HepG2 (cell line): ENCODE measurements around the gene ZNF48. TPM values are rescaled to one million over a fixed set of nuclear protein-coding genes. Genes with fewer than 3 reads are reported as not detected.
A peak's percentile ranks its signal among the peaks of the same experiment; 100 is the strongest.

Experiments
- ATAC-seq: fragments of 200-7000 bp; cut with Tn5 transposase; 3 replicates; pipeline ENCODE4 v1.9.1; 2020; ENCODE audit warnings: mild to moderate bottlenecking, moderate library complexity
- BruUV-seq: library from RNA; stranded (reverse); fragments of 400-500 nt; replicated peaks from 2 replicates; lab custom pipeline; 2021; lab: Mats Ljungman, UMichigan
- CTCF ChIA-PET: fragments of 300-600 bp; formaldehyde crosslinking; extraction: SDS; loops from one replicate; lab custom pipeline; 2021; ENCODE audit warnings: low total read pairs, inconsistent platforms, low intra/inter-chr PET ratio; lab: Yijun Ruan, JAX
- POLR2A ChIA-PET: fragments of 350-600 bp; sonication (Branson Sonifier 250); formaldehyde crosslinking; loops from one replicate; lab custom pipeline; 2020; ENCODE audit warnings: antibody characterized with exemption, inconsistent platforms; lab: Yijun Ruan, JAX
- DNase-seq: peaks from one replicate; pipeline ENCODE4 v3.0.0-alpha.2; 2015; ENCODE audit warnings: low spot score
- FAIRE-seq: peaks from 3 replicates; lab custom pipeline; 2011; peaks lifted over from hg19 to GRCh38; lab: Jason Lieb, UNC
- H2AFZ ChIP-seq: one replicate; pipeline ENCODE4 v1.6.1; 2011; ENCODE audit warnings: low read length, inconsistent platforms
- H3K27ac ChIP-seq: fragments of 300-600 bp; 3 replicates; pipeline ENCODE4 v1.8.0; 2011; ENCODE audit warnings: mixed run types, mild to moderate bottlenecking, mixed read lengths, low read length, inconsistent platforms; ENCODE audit not compliant: insufficient read depth; ENCODE audit errors: extremely low read length
- H3K27me3 ChIP-seq, 2 experiments: fragments of 200-600 bp in 1 of 2; 2 replicates in 1 of 2; 3 replicates in 1 of 2; pipeline versions ENCODE4 v1.6.0 to v1.8.0; 2011; ENCODE audit warnings: low read length in 2 of 2, mild to moderate bottlenecking in 2 of 2, moderate library complexity in 2 of 2, inconsistent platforms in 1 of 2; ENCODE audit not compliant: insufficient read depth in 2 of 2, control insufficient read depth in 1 of 2
- H3K36me3 ChIP-seq, 2 experiments: fragments of 200-600 bp in 1 of 2; replicated peaks in 1 of 2; 2 replicates in 1 of 2; 3 replicates in 1 of 2; pipeline versions ENCODE4 v1.5.1 to v1.8.0; 2011; ENCODE audit warnings: low read length in 2 of 2, inconsistent platforms in 1 of 2; ENCODE audit not compliant: insufficient read depth in 2 of 2, control insufficient read depth in 1 of 2
- H3K4me1 ChIP-seq: 2 replicates; pipeline ENCODE4 v1.5.1; 2012; ENCODE audit warnings: low read length, inconsistent platforms; ENCODE audit not compliant: insufficient read depth
- H3K4me2 ChIP-seq: 2 replicates; pipeline ENCODE4 v1.6.0; 2011; ENCODE audit warnings: low read depth, low read length, inconsistent platforms
- H3K4me3 ChIP-seq, 3 experiments: fragments of 200-600 bp in 1 of 3; sonication (generic), shearing (Covaris generic) in 1 of 3; replicated peaks in 1 of 3; 2 replicates each; pipeline ENCODE4 v1.5.1; 2011 to 2016; ENCODE audit warnings: low read length in 3 of 3, inconsistent platforms in 2 of 3, low read depth in 2 of 3, mild to moderate bottlenecking in 2 of 3, control low read depth in 1 of 3, mixed read lengths in 1 of 3; ENCODE audit not compliant: insufficient read depth in 1 of 3
- H3K79me2 ChIP-seq: one replicate; pipeline ENCODE4 v1.6.1; 2011; ENCODE audit warnings: low read length, inconsistent platforms; ENCODE audit not compliant: insufficient read depth
- H3K9ac ChIP-seq: 2 replicates; pipeline ENCODE4 v1.6.0; 2011; ENCODE audit warnings: mild to moderate bottlenecking, low read depth, low read length, inconsistent platforms; ENCODE audit not compliant: insufficient read depth
- H3K9me3 ChIP-seq: 2 replicates; pipeline ENCODE4 v1.5.1; 2012; ENCODE audit warnings: mild to moderate bottlenecking, low read length
- H4K20me1 ChIP-seq: 2 replicates; pipeline ENCODE4 v1.6.0; 2011; ENCODE audit warnings: inconsistent platforms, mild to moderate bottlenecking, low read length, moderate library complexity; ENCODE audit not compliant: insufficient read depth
- BORCS8-MEF2B ChIP-seq: sonication (generic); formaldehyde crosslinking; IDR thresholded peaks from 2 replicates; pipeline ENCODE4 v1.8.0; 2022; ENCODE audit warnings: mild to moderate bottlenecking, missing genetic modification reagents
- CBFB ChIP-seq: sonication (generic); formaldehyde crosslinking; IDR thresholded peaks from 2 replicates; pipeline ENCODE4 v1.4.0; 2020; ENCODE audit warnings: missing genetic modification reagents
- EED ChIP-seq: sonication (generic); formaldehyde crosslinking; IDR thresholded peaks from 2 replicates; pipeline ENCODE4 v1.5.0; 2020; ENCODE audit warnings: mild to moderate bottlenecking, missing genetic modification reagents
- KLF16 ChIP-seq, 2 experiments: sonication (generic) in 1 of 2; formaldehyde crosslinking in 1 of 2; IDR thresholded peaks; 2 replicates each; pipeline versions ENCODE4 v1.6.1 to v1.8.0; 2016 to 2023; ENCODE audit warnings: missing genetic modification reagents in 2 of 2, missing compliant biosample characterization in 1 of 2
- MIER2 ChIP-seq: IDR thresholded peaks from 2 replicates; pipeline ENCODE4 v1.6.1; 2016; ENCODE audit warnings: missing biosample characterization, missing genetic modification reagents
- NCOA2 ChIP-seq: sonication (generic); formaldehyde crosslinking; IDR thresholded peaks from 2 replicates; pipeline ENCODE4 v1.8.0; 2022; ENCODE audit warnings: inconsistent platforms
- NFIC ChIP-seq: IDR thresholded peaks from 2 replicates; pipeline ENCODE4 v1.6.1; 2012; ENCODE audit warnings: mild to moderate bottlenecking, low read length, inconsistent platforms
- NFYB ChIP-seq: sonication (generic); formaldehyde crosslinking; IDR thresholded peaks from 2 replicates; pipeline ENCODE4 v1.4.0; 2020; ENCODE audit warnings: missing genetic modification reagents
- RELA ChIP-seq: sonication (generic); formaldehyde crosslinking; IDR thresholded peaks from 2 replicates; pipeline ENCODE4 v1.4.0; 2020; ENCODE audit warnings: missing genetic modification reagents
- RFX3 ChIP-seq: IDR thresholded peaks from 2 replicates; pipeline ENCODE4 v1.6.1; 2016; ENCODE audit warnings: missing biosample characterization, missing genetic modification reagents
- SMARCE1 ChIP-seq: fragments of 450-650 bp; IDR thresholded peaks from 2 replicates; pipeline ENCODE4 v1.6.1; 2017; ENCODE audit warnings: borderline replicate concordance
- ZBTB3 ChIP-seq: sonication (generic); formaldehyde crosslinking; IDR thresholded peaks from 2 replicates; pipeline ENCODE4 v1.4.0; 2020; ENCODE audit warnings: low read depth, mild to moderate bottlenecking, moderate library complexity, missing genetic modification reagents, borderline replicate concordance
- ZFX ChIP-seq: sonication (generic); formaldehyde crosslinking; IDR thresholded peaks from 2 replicates; pipeline ENCODE4 v1.4.0; 2020; ENCODE audit warnings: mild to moderate bottlenecking, low read depth, missing genetic modification reagents, moderate library complexity
- ZFY ChIP-seq: sonication (generic); formaldehyde crosslinking; IDR thresholded peaks from 2 replicates; pipeline ENCODE4 v1.4.0; 2020; ENCODE audit warnings: missing genetic modification reagents
- ZNF143 ChIP-seq: sonication (generic); formaldehyde crosslinking; IDR thresholded peaks from 2 replicates; pipeline ENCODE4 v1.4.0; 2020; ENCODE audit warnings: missing genetic modification reagents
- ZNF24 ChIP-seq: fragments of 450-650 bp; IDR thresholded peaks from 2 replicates; pipeline ENCODE4 v1.6.1; 2017; ENCODE audit warnings: antibody characterized with exemption, mild to moderate bottlenecking
- ZNF34 ChIP-seq: sonication (generic); formaldehyde crosslinking; IDR thresholded peaks from 2 replicates; pipeline ENCODE4 v1.4.0; 2020; ENCODE audit warnings: mild to moderate bottlenecking, missing genetic modification reagents, borderline replicate concordance
- ZNF44 ChIP-seq: sonication (generic); formaldehyde crosslinking; IDR thresholded peaks from 2 replicates; pipeline ENCODE4 v1.5.1; 2020; ENCODE audit warnings: mild to moderate bottlenecking, missing genetic modification reagents
- ZNF557 ChIP-seq: sonication (generic); formaldehyde crosslinking; IDR thresholded peaks from 2 replicates; pipeline ENCODE4 v1.4.0; 2020; ENCODE audit warnings: missing genetic modification reagents
- ZNF558 ChIP-seq: sonication (generic); formaldehyde crosslinking; IDR thresholded peaks from 2 replicates; pipeline ENCODE4 v1.9.0; 2022; ENCODE audit warnings: mild to moderate bottlenecking, missing genetic modification reagents, borderline replicate concordance
- ZNF660 ChIP-seq: sonication (generic); formaldehyde crosslinking; IDR thresholded peaks from 2 replicates; pipeline ENCODE4 v1.5.1; 2020; ENCODE audit warnings: mild to moderate bottlenecking, low read depth, missing genetic modification reagents, borderline replicate concordance
- ZNF841 ChIP-seq: sonication (generic); formaldehyde crosslinking; IDR thresholded peaks from 2 replicates; pipeline ENCODE4 v1.8.1; 2023; ENCODE audit warnings: missing genetic modification reagents, borderline replicate concordance
- WGBS: methylation state at CpG from one replicate; pipeline ENCODE4 v1.1.6; 2017; ENCODE audit warnings: low lambda C conversion rate; 5-methylcytosine and 5-hydroxymethylcytosine counted together
- in situ Hi-C: cut with HindIII; loops from 2 replicates; pipeline ENCODE4 v1.10.0; 2017; ENCODE audit warnings: low pct_unique_long_range_greater_than_20kb; ENCODE audit not compliant: extremely low pct_ligation_motif_present
- intact Hi-C: fragments of 100-400 bp; cut with micrococcal nuclease; formaldehyde crosslinking; loops from one replicate; pipeline ENCODE4 v1.10.0; 2022; ENCODE audit not compliant: unreplicated experiment
- polyA plus RNA-seq, 8 experiments: library from polyadenylated mRNA; depleted of rRNA in 3 of 8; stranded (reverse) in 7 of 8; unstranded in 1 of 8; fragments of >200 nt; fragmentation: Illumina TruSeq in 4 of 8; extraction: Trizol in 4 of 8; gene quantifications; 2 replicates each; pipeline versions ENCODE4 v1.2.1 to v1.2.3, GENCODE V29; 2011 to 2016; ENCODE audit warnings: low read depth in 4 of 8, missing spikeins in 1 of 8, mixed read lengths in 1 of 8; ENCODE audit not compliant: insufficient read depth in 1 of 8
- total RNA-seq, 5 experiments: library from RNA; depleted of rRNA; stranded (reverse); fragments of >200 nt; fragmentation: Illumina TruSeq; extraction: Trizol; gene quantifications; 2 replicates each; pipeline ENCODE4 v1.2.3, GENCODE V29; 2016; ENCODE audit warnings: low read depth in 1 of 5
- TF ChIP-seq, protein P1 (sequence below): sonication (generic); formaldehyde crosslinking; IDR thresholded peaks from 2 replicates; pipeline ENCODE4 v1.5.0; 2020; ENCODE audit warnings: mild to moderate bottlenecking, missing genetic modification reagents
- TF ChIP-seq, protein P2 (sequence below): IDR thresholded peaks from 2 replicates; pipeline ENCODE4 v1.6.1; 2016; ENCODE audit warnings: low read depth, borderline replicate concordance
- TF ChIP-seq, protein P3 (sequence below): sonication (generic); formaldehyde crosslinking; IDR thresholded peaks from 2 replicates; pipeline ENCODE4 v1.4.0; 2020; ENCODE audit warnings: missing genetic modification reagents

ZNF48 gene
- total and polyA plus RNA-seq, 2 of the 13 experiments (the other 11 are each of a cell fraction or from before 2014, with no cell fraction given) = 9.9 to 12.3 TPM

DNA sequence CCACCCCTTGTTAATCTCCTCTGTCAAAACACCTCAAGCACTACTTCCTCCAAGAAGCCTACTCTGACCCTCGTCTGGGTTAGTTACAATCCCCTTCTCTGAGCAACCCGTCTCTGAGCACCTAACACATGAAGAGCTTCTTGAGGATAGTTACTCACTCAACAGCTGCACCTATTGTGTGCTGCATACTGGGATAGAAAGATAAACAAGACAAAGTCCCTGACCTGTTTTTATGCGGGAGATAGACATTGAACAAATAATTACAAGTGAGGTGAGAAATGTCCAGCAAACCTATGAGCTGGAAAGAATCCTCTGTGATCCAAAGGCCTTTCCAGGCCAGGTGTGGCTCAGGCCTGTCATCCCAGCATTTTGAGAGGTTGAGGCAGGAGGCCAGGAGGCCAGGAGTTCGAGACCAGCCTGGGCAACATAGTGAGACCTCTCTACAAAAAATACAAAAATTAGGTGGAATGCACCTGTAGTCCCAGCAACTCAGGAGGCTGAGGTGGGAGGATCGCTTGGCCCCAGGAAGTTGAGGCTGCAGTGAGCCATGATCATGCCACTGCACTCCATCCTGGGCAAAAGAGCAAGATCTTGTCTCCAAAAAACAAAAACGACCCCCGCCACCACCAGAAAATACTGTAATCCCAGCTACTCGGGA lies 6.7 kb downstream of the ZNF48 start:
- H3K79me2 ChIP-seq = peaks cover 6% of the 10 kb centered on the region
- peak overlapping the region in 1 of 3 experiments; percentile 3; a peak in 2 of 6 replicates for H3K4me3 ChIP-seq
- intact Hi-C loops (no loop called here), in situ Hi-C loops (no loop called here)
- peak overlapping the region; percentile 87 for H3K27ac ChIP-seq
- no peaks in the 10 kb centered on the region for H3K9me3 ChIP-seq
- ATAC-seq (peak; percentile 77), DNase-seq (peak; percentile 97), FAIRE-seq (peak; percentile 77)
- POLR2A ChIA-PET = interaction anchor here (0.6 to 3.3 kb wide), 9 partner anchors 8 to 199 kb away, joined by 3 to 14 read pairs (median 4); partner anchors contain the start of genes CD2BP2, DCTPP1 and TBC1D10B
- no TSS peak for BruUV-seq
- H3K4me2 ChIP-seq = peak overlapping the region; percentile 84
- H3K27me3 ChIP-seq = no peaks in the 10 kb centered on the region
- H2AFZ ChIP-seq = no peak overlapping the region
- peaks cover 46% of the 10 kb centered on the region for H3K4me1 ChIP-seq
- peak overlapping the region; percentile 52 for H3K9ac ChIP-seq
- H4K20me1 ChIP-seq = no peaks in the 10 kb centered on the region
- WGBS = 31% methylated on average over 8 of the region's 8 CpGs
- CTCF ChIA-PET = no interaction called here
- H3K36me3 ChIP-seq = peaks cover 3 to 17% of the 10 kb centered on the region in 2 experiments; a peak in 4 of 5 replicates
- TF ChIP-seq ZNF44 (CRISPR knock-in tag) = no peak
- peak in 1 of 2 experiments; percentile 67; a peak in 1 of 4 replicates for TF ChIP-seq KLF16 (CRISPR knock-in tag; IDR thresholded peaks at IDR 0.05)
- TF ChIP-seq RFX3 = no peak
- TF ChIP-seq CBFB (CRISPR knock-in tag) = no peak; the same call in 1 of the 2 replicates
- TF ChIP-seq ZFY (CRISPR knock-in tag) = peak; percentile 78
- TF ChIP-seq NCOA2 (CRISPR knock-in tag) = peak; percentile 72
- no peak for TF ChIP-seq ZNF557 (CRISPR knock-in tag)
- TF ChIP-seq EED = no peak
- no peak for TF ChIP-seq ZNF34 (CRISPR knock-in tag)
- TF ChIP-seq NFYB = no peak
- TF ChIP-seq, protein P1, sequence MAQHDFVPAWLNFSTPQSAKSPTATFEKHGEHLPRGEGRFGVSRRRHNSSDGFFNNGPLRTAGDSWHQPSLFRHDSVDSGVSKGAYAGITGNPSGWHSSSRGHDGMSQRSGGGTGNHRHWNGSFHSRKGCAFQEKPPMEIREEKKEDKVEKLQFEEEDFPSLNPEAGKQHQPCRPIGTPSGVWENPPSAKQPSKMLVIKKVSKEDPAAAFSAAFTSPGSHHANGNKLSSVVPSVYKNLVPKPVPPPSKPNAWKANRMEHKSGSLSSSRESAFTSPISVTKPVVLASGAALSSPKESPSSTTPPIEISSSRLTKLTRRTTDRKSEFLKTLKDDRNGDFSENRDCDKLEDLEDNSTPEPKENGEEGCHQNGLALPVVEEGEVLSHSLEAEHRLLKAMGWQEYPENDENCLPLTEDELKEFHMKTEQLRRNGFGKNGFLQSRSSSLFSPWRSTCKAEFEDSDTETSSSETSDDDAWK = no peak
- no peak for TF ChIP-seq SMARCE1
- peak; percentile 93 for TF ChIP-seq ZFX (CRISPR knock-in tag)
- 0 out of 2 replicates have a peak, but pooled peaks have one; percentile 12 for TF ChIP-seq RELA
- 0 out of 2 replicates have a peak, but pooled peaks have one; percentile 52 for TF ChIP-seq MIER2 (CRISPR knock-in tag)
- TF ChIP-seq ZNF660 (CRISPR knock-in tag) = no peak
- TF ChIP-seq, protein P2, sequence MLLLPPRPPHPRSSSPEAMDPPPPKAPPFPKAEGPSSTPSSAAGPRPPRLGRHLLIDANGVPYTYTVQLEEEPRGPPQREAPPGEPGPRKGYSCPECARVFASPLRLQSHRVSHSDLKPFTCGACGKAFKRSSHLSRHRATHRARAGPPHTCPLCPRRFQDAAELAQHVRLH (CRISPR knock-in tag) = peak; percentile 67; the same call in 1 of the 2 replicates
- peak; percentile 82; the same call in 1 of the 2 replicates for TF ChIP-seq ZNF24
- no peak; the same call in 1 of the 2 replicates for TF ChIP-seq NFIC
- TF ChIP-seq BORCS8-MEF2B (CRISPR knock-in tag) = peak; percentile 37; the same call in 1 of the 2 replicates
- TF ChIP-seq, protein P3, sequence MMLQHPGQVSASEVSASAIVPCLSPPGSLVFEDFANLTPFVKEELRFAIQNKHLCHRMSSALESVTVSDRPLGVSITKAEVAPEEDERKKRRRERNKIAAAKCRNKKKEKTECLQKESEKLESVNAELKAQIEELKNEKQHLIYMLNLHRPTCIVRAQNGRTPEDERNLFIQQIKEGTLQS (CRISPR knock-in tag) = no peak
- TF ChIP-seq ZBTB3 = no peak; the same call in 1 of the 2 replicates
- TF ChIP-seq ZNF558 (CRISPR knock-in tag) = no peak; the same call in 1 of the 2 replicates
- no peak for TF ChIP-seq ZNF841 (CRISPR knock-in tag)
- no peak for TF ChIP-seq ZNF143 (CRISPR knock-in tag)
